ENCODE data around the gene KRT76. TPM values are rescaled to one million over a fixed set of nuclear protein-coding genes. Genes with fewer than 3 reads are reported as not detected.

Gene KRT76
- total RNA-seq, 1 experiment from 2014 or later = not detected

DNA sequence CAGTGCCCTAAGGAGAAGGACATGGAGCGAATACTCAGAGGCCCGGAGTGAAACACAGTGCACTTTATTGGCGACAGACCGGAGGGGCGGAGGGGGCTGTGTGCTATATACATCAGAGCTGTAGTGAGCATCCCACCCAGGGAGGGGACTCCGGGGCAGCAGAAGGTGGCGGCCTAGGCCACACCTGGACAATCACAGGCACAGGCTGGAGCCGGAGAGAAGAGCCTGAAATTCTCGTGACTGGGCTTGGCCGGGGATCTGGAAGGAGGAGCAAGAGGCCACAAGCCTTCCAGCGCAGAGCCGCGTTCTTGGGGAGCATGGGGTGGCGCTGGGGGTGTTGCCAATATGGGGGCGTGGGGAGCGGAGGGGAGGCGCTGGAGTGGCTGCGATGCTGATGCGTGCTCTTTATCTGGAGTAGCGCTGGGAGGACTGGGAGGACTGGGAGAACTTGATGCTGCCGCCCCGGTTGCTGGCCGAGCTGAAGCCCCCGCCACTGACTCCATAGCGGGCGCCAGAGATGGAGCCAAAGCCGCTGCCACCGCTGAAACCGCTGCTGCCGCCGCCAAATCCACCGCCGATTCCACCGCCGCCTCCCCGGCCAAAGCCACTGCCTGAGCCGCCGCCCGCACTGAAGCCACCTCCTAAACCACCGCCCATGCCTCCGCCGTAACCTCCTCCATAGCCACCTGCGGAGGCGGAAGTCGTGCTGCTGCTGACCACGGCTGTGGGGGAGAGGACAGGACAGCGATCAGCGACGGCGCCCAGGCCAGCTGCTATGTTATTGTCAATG, 12.7 kb upstream of the KRT76 start:
- Histone ChIP-seq H3K27me3 (ENCODE audit: low read length) (peaks cover 7% of the 10 kb centered on the region; the same call in 1 of the 2 replicates), H3K4me1 (ENCODE audit: insufficient read depth, low read length) (peaks cover 10% of the 10 kb centered on the region), H3K4me2 (ENCODE audit: low read length) (no peak overlapping the region), H3K9me2 (replicated peaks; ENCODE audit: low read length) (no peaks in the 10 kb centered on the region), H3K27ac (ENCODE audit: low read length) (no peak overlapping the region), H2AFZ (ENCODE audit: low read length) (no peak overlapping the region), H4K20me1 (ENCODE audit: low read length) (no peaks in the 10 kb centered on the region), H3K36me3 (ENCODE audit: low read depth, low read length) (no peaks in the 10 kb centered on the region), H3F3A (ENCODE audit: low read length, unreplicated experiment) (no peaks in the 10 kb centered on the region), H3K4me3 (ENCODE audit: low read length) (no peak overlapping the region), H3K9me3 (ENCODE audit: low read length) (no peaks in the 10 kb centered on the region), H3K9ac (ENCODE audit: low read length) (no peak overlapping the region), H3K79me2 (ENCODE audit: low read length) (no peaks in the 10 kb centered on the region)
- DNase-seq (no peak), ATAC-seq (no peak)
- no TSS peak for BruUV-seq (replicated peaks)
- POLR2A ChIA-PET (ENCODE audit: unreplicated experiment) = no interaction called here
- intact Hi-C loops (cut with micrococcal nuclease) = no loop called here
- CTCF ChIA-PET = no interaction called here
- TF ChIP-seq EZH2 (IDR thresholded peaks at IDR 0.05; ENCODE audit: low read length, unreplicated experiment) (no peak), EZH2phosphoT487 (IDR thresholded peaks at IDR 0.05; ENCODE audit: borderline replicate concordance, low read length) (no peak)
- TF ChIP-seq, protein P1, sequence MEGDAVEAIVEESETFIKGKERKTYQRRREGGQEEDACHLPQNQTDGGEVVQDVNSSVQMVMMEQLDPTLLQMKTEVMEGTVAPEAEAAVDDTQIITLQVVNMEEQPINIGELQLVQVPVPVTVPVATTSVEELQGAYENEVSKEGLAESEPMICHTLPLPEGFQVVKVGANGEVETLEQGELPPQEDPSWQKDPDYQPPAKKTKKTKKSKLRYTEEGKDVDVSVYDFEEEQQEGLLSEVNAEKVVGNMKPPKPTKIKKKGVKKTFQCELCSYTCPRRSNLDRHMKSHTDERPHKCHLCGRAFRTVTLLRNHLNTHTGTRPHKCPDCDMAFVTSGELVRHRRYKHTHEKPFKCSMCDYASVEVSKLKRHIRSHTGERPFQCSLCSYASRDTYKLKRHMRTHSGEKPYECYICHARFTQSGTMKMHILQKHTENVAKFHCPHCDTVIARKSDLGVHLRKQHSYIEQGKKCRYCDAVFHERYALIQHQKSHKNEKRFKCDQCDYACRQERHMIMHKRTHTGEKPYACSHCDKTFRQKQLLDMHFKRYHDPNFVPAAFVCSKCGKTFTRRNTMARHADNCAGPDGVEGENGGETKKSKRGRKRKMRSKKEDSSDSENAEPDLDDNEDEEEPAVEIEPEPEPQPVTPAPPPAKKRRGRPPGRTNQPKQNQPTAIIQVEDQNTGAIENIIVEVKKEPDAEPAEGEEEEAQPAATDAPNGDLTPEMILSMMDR (conservative IDR thresholded peaks at IDR 0.05; ENCODE audit: low read depth, low read length) = no peak

DNA sequence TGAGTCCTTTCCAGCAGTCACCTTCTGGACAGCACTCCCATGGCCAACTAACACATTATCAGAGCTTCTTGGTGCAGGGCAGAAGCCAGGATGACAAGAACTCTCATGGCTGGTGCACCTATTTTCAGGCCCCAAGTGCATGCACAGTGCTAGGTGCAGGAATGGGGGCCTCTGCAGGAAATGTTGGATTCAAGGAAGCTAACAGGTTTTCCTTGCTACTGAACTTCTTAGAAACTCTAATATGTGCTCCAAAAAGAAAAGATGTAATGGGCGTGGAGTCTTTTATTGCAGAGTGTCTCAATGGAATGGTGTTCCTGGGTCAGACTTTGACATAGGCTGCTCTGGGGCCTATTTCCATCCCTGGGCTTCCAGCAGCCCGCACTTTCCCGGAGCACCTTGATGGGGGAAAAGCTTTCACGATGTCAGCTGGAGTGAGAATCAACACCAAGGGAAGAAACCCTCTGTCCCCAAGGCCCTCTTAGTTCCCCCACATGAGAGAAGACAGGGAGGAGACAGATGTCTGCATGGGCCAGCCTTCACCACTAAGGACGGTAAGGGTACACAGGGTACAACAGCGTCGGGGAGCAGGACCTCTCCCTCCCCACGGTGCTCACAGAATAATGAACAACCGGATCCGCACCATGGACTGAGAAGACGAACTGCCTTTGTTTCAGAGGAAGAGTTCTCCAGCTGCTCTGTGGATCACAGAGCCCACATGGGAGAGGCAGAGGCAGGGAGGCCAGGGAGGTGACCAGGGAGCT, 11.9 kb upstream of the KRT76 start:
- CTCF ChIA-PET = no interaction called here
- POLR2A ChIA-PET (ENCODE audit: unreplicated experiment) = no interaction called here
- Histone ChIP-seq H3K79me2 (ENCODE audit: low read length) (no peaks in the 10 kb centered on the region), H3K27ac (ENCODE audit: low read length) (no peak overlapping the region), H3F3A (ENCODE audit: low read length, unreplicated experiment) (no peaks in the 10 kb centered on the region), H3K27me3 (ENCODE audit: low read length) (peaks cover 9% of the 10 kb centered on the region; the same call in 1 of the 2 replicates), H3K4me2 (ENCODE audit: low read length) (no peak overlapping the region), H3K9me3 (ENCODE audit: low read length) (no peaks in the 10 kb centered on the region), H3K9ac (ENCODE audit: low read length) (no peak overlapping the region), H3K9me2 (replicated peaks; ENCODE audit: low read length) (no peaks in the 10 kb centered on the region), H3K36me3 (ENCODE audit: low read depth, low read length) (no peaks in the 10 kb centered on the region), H4K20me1 (ENCODE audit: low read length) (no peaks in the 10 kb centered on the region), H2AFZ (ENCODE audit: low read length) (no peak overlapping the region), H3K4me1 (ENCODE audit: insufficient read depth, low read length) (peaks cover 4% of the 10 kb centered on the region), H3K4me3 (ENCODE audit: low read length) (no peak overlapping the region)
- no TSS peak for BruUV-seq (replicated peaks)
- DNase-seq = no peak
- intact Hi-C loops (cut with micrococcal nuclease) = no loop called here
- TF ChIP-seq, protein P1 (conservative IDR thresholded peaks at IDR 0.05; ENCODE audit: low read depth, low read length) = no peak
- TF ChIP-seq EZH2phosphoT487 (IDR thresholded peaks at IDR 0.05; ENCODE audit: borderline replicate concordance, low read length) = no peak
- no peak for TF ChIP-seq EZH2 (IDR thresholded peaks at IDR 0.05; ENCODE audit: low read length, unreplicated experiment)
- ATAC-seq = no peak

Measured in PC-3 (cell line).